Endometrial microvascular endothelial cells (primary cell): ENCODE data around the gene ZSCAN4. TPM values are rescaled to one million over a fixed set of nuclear protein-coding genes. Genes with fewer than 3 reads are reported as not detected.

Experiments used
- in situ Hi-C: cut with HindIII; loops from 2 replicates; pipeline ENCODE4 v1.10.0; 2017; ENCODE audit warnings: low sequenced_read_pairs, low pct_unique_long_range_greater_than_20kb; ENCODE audit errors: inconsistent ontology term
- total RNA-seq: library from RNA; depleted of rRNA; stranded (reverse); fragments of >200 nt; gene quantifications from one replicate; pipeline ENCODE4 v1.2.3, GENCODE V29; 2015; ENCODE audit errors: inconsistent ontology term

ZSCAN4 gene
- total RNA-seq, 1 donor from 2014 or later = not detected

DNA sequence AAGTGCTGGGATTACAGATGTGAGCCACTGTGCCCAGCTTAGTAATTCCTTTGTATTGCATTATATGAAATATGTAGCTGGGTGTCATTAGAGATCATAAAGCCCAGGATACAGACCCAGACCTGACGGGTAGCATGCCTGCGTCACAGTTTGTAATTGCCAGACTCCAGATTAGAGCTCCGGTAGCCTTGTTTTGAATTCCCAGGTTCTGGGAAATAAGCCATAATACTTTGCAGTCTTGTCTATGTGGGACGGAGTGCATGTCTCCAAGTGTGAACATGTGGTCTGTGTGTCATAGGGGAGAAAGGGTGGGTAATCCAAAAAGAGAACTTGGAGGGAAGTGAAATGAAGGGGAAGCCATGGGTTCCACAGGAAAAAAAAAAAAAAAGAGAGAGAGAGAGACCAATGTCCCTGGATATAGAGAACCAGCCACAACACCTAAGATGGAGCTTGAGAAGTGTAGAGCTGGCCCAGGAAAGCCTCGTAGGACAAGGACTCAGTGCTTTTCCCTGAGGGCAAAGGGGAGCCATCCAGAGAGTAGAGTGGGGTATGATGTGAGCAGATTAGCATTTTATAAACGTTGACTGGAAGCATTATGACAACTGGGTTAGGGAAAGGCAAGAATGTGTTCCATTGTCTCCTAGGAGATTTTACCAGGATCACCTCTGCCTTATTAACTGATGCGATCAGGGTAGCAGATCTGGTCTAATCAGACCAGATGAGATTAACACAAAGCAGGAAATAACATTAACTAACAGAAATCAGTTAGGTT, 2.6 kb downstream of the ZSCAN4 start:
- in situ Hi-C loops = no loop called here

DNA sequence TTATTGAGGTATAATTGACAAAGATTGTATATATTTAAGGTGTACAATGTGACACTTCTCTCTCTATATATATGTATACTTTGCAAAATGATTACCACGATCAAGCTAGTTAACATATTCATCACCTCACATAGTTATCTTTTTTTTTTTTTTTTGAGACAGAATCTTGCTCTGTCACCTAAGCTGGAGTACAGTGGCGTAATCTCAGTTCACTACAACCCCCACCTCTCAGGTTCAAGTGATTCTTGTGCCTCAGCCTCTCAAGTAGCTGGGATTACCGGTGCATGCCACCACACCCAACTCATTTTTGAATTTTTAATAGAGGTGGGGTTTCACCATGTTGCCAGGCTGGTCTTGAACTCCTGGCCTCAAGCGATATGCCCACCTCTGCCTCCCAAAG, 3.7 kb downstream of the ZSCAN4 start:
- in situ Hi-C loops = no loop called here

DNA sequence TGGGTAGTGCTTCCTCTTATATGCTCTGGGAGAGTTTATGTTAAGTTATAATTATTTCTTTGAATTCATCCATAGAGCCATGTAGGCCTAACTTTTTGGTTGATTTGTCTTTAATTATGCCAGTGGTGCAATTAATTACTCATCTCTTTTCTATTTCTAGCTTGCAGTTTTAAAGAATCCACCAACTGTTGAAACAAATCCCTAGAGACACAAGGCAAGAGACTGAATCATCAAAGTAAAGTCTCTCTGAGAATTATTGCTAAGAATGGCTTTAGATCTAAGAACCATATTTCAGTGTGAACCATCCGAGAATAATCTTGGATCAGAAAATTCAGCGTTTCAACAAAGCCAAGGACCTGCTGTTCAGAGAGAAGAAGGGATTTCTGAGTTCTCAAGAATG, 7.1 kb downstream of the ZSCAN4 start:
- in situ Hi-C loops = no loop called here

DNA sequence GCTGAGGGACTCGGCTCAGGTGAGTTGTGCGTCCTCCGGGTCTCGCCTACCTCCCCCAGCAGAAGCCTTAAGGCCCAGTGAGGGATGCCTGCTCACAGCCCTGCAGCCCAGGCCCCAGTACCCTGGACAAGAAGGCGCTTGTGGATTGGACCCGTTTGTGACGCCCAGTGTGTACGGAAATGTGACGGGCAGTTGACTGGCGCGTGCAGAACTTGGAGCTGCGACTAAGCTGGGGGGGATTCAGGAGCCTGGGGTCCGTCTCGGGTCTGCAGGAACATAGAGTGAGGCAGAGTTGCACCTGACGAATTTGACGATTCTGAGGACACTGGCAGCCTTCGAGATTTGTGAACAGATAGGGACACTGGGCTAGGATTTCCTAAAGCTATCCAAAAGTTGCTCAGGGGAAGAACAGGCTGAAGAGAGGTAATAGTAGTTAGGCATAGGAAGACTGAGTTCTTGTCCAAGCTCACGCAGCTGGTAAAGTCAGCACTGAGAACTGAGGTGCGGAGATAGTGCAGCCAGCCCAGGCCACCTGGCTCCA, 13.6 kb downstream of the ZSCAN4 start:
- in situ Hi-C loops = no loop called here

DNA sequence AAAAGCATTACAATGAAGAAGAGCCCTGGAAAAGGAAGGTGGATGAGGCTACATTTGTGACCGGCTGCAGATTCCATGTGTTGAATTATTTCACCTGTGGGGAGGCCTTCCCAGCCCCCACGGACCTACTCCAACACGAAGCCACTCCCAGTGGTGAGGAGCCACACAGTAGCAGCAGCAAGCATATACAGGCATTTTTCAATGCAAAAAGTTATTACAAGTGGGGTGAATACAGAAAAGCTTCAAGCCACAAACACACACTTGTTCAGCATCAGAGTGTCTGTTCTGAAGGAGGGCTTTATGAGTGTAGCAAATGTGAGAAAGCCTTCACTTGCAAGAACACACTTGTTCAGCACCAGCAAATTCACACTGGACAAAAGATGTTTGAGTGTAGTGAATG, 18.0 kb downstream of the ZSCAN4 start:
- in situ Hi-C loops = no loop called here

DNA sequence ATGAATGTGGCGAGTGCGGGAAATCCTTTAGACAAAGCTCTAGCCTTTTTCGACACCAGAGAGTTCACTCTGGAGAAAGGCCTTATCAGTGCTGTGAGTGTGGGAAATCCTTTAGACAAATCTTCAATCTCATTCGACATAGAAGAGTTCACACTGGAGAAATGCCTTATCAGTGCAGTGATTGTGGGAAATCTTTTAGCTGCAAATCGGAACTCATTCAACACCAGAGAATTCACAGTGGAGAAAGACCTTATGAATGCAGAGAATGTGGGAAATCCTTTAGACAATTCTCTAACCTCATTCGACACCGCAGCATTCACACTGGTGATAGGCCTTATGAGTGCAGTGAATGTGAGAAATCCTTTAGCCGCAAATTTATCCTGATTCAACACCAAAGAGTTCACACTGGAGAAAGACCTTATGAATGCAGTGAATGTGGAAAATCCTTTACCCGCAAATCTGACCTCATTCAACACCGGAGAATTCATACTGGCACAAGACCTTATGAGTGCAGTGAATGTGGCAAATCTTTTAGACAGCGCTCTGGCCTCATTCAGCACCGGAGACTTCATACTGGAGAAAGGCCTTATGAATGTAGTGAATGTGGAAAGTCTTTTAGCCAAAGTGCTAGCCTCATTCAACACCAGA, 18.8 kb downstream of the ZSCAN4 start:
- in situ Hi-C loops = no loop called here

DNA sequence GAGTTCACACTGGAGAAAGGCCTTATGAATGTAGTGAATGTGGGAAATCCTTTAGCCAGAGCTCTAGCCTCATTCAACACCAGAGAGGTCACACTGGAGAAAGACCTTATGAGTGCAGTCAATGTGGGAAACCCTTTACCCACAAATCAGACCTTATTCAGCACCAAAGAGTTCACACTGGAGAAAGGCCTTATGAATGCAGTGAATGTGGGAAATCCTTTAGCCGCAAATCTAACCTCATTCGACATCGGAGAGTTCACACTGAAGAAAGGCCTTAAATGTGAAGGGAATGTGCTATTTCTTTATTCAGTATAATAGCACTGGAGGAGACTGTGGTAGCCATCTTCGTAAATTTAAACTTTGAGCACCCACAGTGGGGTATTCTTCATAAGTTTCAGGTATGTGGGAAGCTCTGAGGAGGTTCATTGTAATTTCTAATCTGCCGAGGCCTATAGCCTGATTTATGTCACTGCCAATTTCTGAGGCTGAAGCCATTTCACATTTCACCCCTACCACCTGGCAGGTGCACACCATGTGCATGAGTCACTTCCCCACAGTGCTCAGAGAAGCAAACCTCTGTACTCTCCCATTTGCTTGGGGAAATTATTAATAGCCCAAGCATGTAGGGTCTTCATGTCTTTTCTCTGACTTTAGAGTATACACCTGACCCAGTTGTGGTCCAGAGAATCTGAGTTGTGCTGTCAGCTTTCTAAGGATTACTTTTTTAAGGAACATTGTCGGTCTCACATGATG, 19.5 kb downstream of the ZSCAN4 start:
- in situ Hi-C loops = no loop called here

DNA sequence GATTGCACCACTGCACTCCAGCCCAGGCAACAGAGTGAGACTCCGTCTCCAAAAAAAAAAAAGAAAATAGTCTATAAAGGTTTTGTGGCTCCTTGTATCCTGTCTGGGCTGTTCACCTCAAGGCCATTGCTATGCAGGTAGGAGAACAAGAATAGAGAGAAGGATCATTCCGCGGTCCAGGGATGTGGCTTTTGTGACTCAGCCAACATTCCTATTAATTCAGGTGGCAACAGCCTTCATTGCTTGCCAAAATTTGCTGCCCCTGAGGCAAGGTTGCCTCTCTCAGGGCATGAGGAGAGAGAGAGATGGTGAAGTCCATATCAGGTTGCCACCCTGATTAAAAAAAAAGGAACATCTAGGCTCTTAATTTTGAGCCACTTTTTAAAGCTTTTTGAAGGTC, 21.0 kb downstream of the ZSCAN4 start:
- in situ Hi-C loops = no loop called here

DNA sequence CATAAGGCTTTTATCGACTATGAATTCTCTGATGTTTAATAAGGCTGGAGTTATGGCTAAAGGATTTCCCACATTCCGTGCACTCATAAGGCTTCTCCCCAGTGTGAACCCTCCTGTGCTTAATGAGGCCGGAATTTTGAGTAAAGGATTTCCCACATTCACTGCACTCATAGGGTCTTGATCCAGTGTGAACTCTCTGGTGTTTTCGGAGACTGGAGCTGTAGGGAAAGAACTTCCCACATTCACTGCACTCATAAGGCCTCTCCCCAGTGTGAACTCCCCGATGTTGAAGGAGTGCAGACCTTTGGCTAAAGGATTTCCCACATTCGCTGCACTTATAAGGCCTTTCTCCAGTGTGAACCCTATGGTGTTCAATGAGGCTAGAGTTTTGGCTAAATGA, 32.9 kb downstream of the ZSCAN4 start:
- in situ Hi-C loops = no loop called here

DNA sequence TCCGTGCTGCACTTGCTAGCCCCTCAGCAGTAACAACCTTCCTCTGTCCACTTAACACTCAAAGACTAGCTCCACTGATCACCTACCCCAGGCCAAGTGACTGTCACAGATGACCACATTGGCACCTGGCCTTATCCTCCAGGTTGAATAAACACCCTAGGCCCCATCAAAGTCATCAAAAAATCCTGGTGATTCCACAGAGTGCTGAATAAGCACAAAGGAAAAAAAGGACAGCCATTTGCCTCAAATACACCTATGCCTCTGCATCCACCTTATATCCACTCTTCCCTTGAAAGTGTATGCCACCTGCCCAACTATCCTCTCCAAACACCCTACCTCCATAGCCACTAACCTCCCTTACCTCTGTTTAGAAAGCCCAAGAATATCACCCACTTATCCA, 37.6 kb downstream of the ZSCAN4 start:
- in situ Hi-C loops = no loop called here

DNA sequence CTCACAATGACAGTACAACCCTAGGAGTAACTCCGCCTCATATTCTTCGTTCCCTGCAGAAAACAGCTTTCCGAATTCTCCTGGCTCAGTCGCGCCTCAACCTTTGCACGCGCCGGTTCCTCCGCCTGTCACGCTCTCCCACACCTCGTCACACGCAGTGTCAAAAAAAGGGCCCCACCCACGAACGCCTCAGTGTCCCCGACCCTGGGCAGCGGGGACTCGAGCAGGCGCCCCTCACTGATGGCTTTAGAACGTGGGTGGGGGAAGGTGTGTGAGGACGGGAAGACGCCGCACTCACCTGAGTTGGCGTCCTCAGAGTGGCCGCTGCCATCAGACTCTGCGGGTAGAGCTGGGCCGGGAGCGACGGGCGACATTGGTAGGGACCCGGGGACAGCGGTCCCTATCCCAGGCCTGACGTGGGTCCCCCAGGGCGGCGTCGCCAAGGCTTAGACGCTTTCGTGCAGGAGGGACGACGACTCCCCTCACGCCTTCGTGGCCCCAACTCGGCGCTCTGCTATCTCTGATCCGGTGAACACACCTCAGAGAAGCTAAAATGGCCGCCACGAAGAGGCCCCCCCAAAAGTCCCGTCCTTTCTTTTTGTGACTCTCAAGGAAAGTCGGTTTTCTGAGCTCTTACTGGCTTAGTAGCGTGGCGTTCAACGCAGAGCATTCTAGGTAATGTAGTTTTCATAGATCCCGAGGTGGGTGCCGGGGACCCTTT, 40.1 kb downstream of the ZSCAN4 start, which contains the start of gene ZNF154:
TSS of gene ZNF154 (minus strand) at position 564 of the 721 bp plus-strand sequence. CDS start at position 331, 233 bp downstream.
- in situ Hi-C loops = no loop called here

DNA sequence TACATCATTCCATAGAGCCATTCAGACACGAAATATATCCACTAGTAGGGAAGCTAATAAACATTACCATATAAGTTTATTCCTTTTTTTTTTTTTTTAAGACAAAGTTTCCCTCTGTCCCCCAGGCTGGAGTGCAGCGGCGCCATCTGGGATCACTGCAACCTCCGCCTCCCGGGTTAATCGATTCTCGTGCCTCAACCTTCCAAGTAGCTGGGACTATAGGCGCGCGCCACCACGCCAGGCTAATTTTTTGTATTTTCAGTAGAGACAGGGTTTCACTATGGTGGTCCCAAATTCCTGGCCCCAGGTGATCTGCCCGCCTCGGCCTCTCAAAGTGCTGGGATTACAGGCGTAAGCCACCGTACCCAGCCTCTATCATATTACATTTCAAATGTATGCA, 40.9 kb downstream of the ZSCAN4 start:
- in situ Hi-C loops = no loop called here

DNA sequence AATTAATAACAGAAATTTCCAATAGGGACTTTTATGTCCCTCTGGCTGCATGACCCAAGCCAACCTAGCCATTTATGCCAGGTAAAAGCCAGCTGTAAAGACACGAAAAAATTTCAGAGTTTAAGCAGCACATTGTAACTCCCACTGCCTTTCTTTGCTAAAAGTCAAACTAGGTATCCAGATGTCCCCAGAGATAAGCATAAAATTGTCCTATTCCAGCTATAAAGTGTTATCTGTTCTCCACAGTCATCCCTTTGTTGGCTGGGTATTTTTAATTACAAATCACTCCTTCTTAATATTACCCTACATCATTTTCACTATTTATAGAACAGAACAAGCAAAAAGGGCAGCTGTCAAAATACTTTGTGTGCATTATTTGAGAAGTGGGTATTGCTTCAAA, 43.5 kb downstream of the ZSCAN4 start:
- in situ Hi-C loops = no loop called here

DNA sequence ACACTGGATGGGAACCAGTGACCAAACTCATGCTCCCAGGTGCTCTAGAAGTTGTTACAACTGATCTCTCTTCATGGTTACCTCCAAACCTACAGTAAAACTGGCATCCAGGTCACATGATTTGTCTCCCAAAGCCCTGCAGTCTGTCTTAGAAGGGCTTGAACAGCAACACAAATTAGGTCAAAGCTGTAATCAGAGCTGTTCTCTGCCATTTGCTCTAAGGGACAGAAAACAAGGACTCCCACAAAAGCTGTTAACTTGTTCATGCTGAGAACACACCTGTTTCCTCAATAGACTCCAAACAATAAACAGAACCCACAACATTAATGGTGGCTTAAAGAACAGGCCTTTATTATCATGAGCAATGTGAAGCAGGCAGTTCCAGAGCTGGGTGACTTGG, 50.7 kb downstream of the ZSCAN4 start:
- in situ Hi-C loops = no loop called here

DNA sequence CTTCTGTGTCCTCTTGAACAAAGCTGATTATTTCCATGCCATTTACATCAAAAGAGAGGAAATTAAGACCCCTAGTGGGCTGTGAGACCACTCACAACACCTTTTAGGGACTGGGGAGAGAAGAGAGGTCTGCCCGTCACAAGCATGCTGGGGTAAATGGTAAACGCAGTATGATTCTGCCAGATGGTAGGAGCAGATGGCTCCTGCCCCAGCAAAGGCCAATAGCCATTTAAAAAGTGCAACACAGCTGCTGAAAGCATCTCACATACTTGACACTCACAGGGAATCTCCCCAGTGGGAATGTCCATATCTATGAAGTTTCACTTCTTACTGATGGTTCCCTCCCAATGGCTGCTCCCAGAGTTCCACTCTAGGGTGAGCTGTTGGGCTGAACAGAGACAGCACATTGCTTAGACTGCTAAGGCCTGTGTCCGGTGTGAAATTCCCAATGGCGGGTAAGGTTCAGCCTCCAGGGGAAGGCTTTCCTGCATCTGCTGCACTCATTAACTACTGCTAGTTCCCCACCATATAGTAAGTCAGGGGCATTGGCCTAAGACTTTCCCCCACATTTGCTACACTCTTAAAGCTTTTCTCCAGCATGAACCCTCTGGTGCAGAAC, 51.3 kb downstream of the ZSCAN4 start:
- in situ Hi-C loops = no loop called here

DNA sequence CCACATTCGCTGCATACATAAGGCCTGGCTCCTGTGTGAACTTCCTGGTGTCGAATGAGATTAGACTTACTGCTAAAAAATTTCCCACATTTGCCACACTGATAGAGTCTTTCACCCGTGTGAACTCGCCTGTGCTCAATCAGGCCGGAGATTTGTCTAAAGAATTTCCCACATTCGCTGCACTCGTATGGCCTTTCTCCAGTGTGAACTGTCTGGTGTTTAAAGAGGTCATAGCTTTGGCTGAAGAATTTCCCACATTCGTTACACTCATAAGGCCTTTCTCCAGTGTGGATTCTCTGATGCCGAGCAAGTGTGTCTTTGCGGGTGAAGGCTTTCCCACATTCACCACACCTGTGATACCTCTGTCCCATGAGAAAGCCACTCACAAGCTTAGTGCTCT, 52.1 kb downstream of the ZSCAN4 start:
- in situ Hi-C loops = no loop called here
